IgD-negative memory B cell (primary cell): Measurements from ENCODE around the gene NMNAT3. TPM values are rescaled to one million over a fixed set of nuclear protein-coding genes. Genes with fewer than 3 reads are reported as not detected.

Experiments
- H3K27ac Mint-ChIP-seq, 3 donors: one replicate each; pipeline ENCODE4 v1.8.0; 2020 to 2022; ENCODE audit warnings: mild to moderate bottlenecking in 3 of 3, mixed read lengths in 3 of 3, moderate library complexity in 1 of 3
- H3K27me3 Mint-ChIP-seq: one replicate; pipeline ENCODE4 v1.8.0; 2021; ENCODE audit warnings: mixed read lengths
- H3K36me3 Mint-ChIP-seq: one replicate; pipeline ENCODE4 v1.8.0; 2020; ENCODE audit warnings: mild to moderate bottlenecking, mixed read lengths
- H3K4me1 Mint-ChIP-seq, 3 donors: one replicate each; pipeline ENCODE4 v1.8.0; 2020 to 2022; ENCODE audit warnings: mixed read lengths in 3 of 3, mild to moderate bottlenecking in 1 of 3
- H3K4me3 Mint-ChIP-seq, 4 donors: one replicate each; pipeline ENCODE4 v1.8.0; 2020 to 2022; ENCODE audit warnings: mild to moderate bottlenecking in 4 of 4, mixed read lengths in 4 of 4, moderate library complexity in 3 of 4
- H3K9me3 Mint-ChIP-seq, 3 donors: one replicate each; pipeline ENCODE4 v1.8.0; 2020 to 2021; ENCODE audit warnings: mixed read lengths in 3 of 3, mild to moderate bottlenecking in 1 of 3
- polyA plus RNA-seq: library from polyadenylated mRNA; unstranded; fragments of 300-500 nt; fragmentation: Illumina TruSeq; gene quantifications from one replicate; pipeline ENCODE4 v1.2.3, GENCODE V29; 2021

Gene NMNAT3
- polyA plus RNA-seq, 1 donor from 2014 or later: 0.89 TPM

- Mint-ChIP-seq H3K27ac (no peak overlapping the region), H3K36me3 (peaks cover 4% of the 10 kb centered on the region), H3K9me3 (no peaks in the 10 kb centered on the region), H3K4me1 (peaks cover 0 to 3% (median 0%) of the 10 kb centered on the region in 3 donors), H3K27me3 (no peaks in the 10 kb centered on the region), H3K4me3 (no peak overlapping the region)
These were observed 154.6 kb downstream of the NMNAT3 start for GRCh38 chr3:139523166-139523565.

- no peaks in the 10 kb centered on the region for H3K27me3 Mint-ChIP-seq
- H3K27ac Mint-ChIP-seq: no peak overlapping the region
- H3K9me3 Mint-ChIP-seq: no peaks in the 10 kb centered on the region
- H3K4me1 Mint-ChIP-seq: peaks cover 0 to 3% (median 0%) of the 10 kb centered on the region in 3 donors
- peaks cover 4% of the 10 kb centered on the region for H3K36me3 Mint-ChIP-seq
- peak overlapping the region in 2 of 4 donors; percentile 5 to 47 for H3K4me3 Mint-ChIP-seq
These were observed 155.4 kb downstream of the NMNAT3 start for GRCh38 chr3:139522421-139522820.

- Mint-ChIP-seq H3K9me3 (no peaks in the 10 kb centered on the region), H3K36me3 (peaks cover 4% of the 10 kb centered on the region), H3K4me1 (peaks cover 0 to 3% (median 0%) of the 10 kb centered on the region in 3 donors), H3K27me3 (no peaks in the 10 kb centered on the region), H3K27ac (no peak overlapping the region), H3K4me3 (no peak overlapping the region)
These were observed 156.0 kb downstream of the NMNAT3 start for GRCh38 chr3:139521816-139522215.

GRCh38 chr3:139521144-139521543, 156.6 kb downstream of the NMNAT3 start:
- Mint-ChIP-seq H3K4me1 (peaks cover 0 to 3% (median 0%) of the 10 kb centered on the region in 3 donors), H3K9me3 (no peaks in the 10 kb centered on the region), H3K27me3 (no peaks in the 10 kb centered on the region), H3K4me3 (no peak overlapping the region), H3K27ac (no peak overlapping the region), H3K36me3 (peaks cover 4% of the 10 kb centered on the region)

GRCh38 chr3:139519998-139520737, 157.6 kb downstream of the NMNAT3 start:
- Mint-ChIP-seq H3K4me1 (peaks cover 0 to 3% (median 0%) of the 10 kb centered on the region in 3 donors), H3K27ac (no peak overlapping the region), H3K27me3 (no peaks in the 10 kb centered on the region), H3K36me3 (peaks cover 2% of the 10 kb centered on the region), H3K9me3 (no peaks in the 10 kb centered on the region), H3K4me3 (no peak overlapping the region)

GRCh38 chr3:139518926-139519842, 158.6 kb downstream of the NMNAT3 start:
- Mint-ChIP-seq H3K36me3 (peaks cover 2% of the 10 kb centered on the region), H3K27ac (no peak overlapping the region), H3K4me1 (peaks cover 0 to 3% (median 0%) of the 10 kb centered on the region in 3 donors), H3K4me3 (no peak overlapping the region), H3K27me3 (no peaks in the 10 kb centered on the region), H3K9me3 (no peaks in the 10 kb centered on the region)

GRCh38 chr3:139518306-139518705, 159.5 kb downstream of the NMNAT3 start:
- Mint-ChIP-seq H3K4me1 (peaks cover 0 to 3% (median 0%) of the 10 kb centered on the region in 3 donors), H3K9me3 (no peaks in the 10 kb centered on the region), H3K27ac (no peak overlapping the region), H3K36me3 (no peaks in the 10 kb centered on the region), H3K27me3 (no peaks in the 10 kb centered on the region), H3K4me3 (no peak overlapping the region)

- no peaks in the 10 kb centered on the region for H3K36me3 Mint-ChIP-seq
- no peaks in the 10 kb centered on the region for H3K27me3 Mint-ChIP-seq
- no peaks in the 10 kb centered on the region for H3K9me3 Mint-ChIP-seq
- H3K4me1 Mint-ChIP-seq: peaks cover 0 to 3% (median 0%) of the 10 kb centered on the region in 3 donors
- no peak overlapping the region for H3K4me3 Mint-ChIP-seq
- H3K27ac Mint-ChIP-seq: no peak overlapping the region
These were observed 160.3 kb downstream of the NMNAT3 start for GRCh38 chr3:139517321-139518065.

- Mint-ChIP-seq H3K9me3 (no peaks in the 10 kb centered on the region), H3K36me3 (peaks cover 2% of the 10 kb centered on the region), H3K4me3 (no peak overlapping the region), H3K27me3 (no peaks in the 10 kb centered on the region), H3K4me1 (no peaks in the 10 kb centered on the region), H3K27ac (no peak overlapping the region)
These were observed 163.0 kb downstream of the NMNAT3 start for GRCh38 chr3:139514741-139515140.

Other genes with a start within 250 kb of the NMNAT3 start
- not detected for gene RBP2, start 201.5 kb downstream of the NMNAT3 start, polyA plus RNA-seq
- not detected for gene RBP1, start 138.2 kb downstream of the NMNAT3 start, polyA plus RNA-seq